Liver (tissue), 9 donors: ENCODE measurements around the gene FGD6. TPM values are rescaled to one million over a fixed set of nuclear protein-coding genes. Genes with fewer than 3 reads are reported as not detected.

Experiments used
- DNase-seq: peaks from one replicate; pipeline ENCODE4 v3.0.0-alpha.2; 2017; ENCODE audit warnings: low spot score
- H3K27ac ChIP-seq, 2 donors: one replicate each; pipeline ENCODE4 v1.7.0; 2013; ENCODE audit warnings: inconsistent platforms in 2 of 2, low read length in 2 of 2, control low read depth in 1 of 2, low read depth in 1 of 2, mild to moderate bottlenecking in 1 of 2
- H3K27me3 ChIP-seq, 4 donors: one replicate each; pipeline versions ENCODE4 v1.6.1 to v1.7.0; 2013; ENCODE audit warnings: low read length in 3 of 4, inconsistent platforms in 1 of 4, mild to moderate bottlenecking in 1 of 4, moderate library complexity in 1 of 4; ENCODE audit not compliant: control insufficient read depth in 4 of 4, insufficient read depth in 4 of 4
- H3K36me3 ChIP-seq, 4 donors: one replicate each; pipeline versions ENCODE4 v1.6.1 to v1.7.0; 2013; ENCODE audit warnings: low read length in 3 of 4, mild to moderate bottlenecking in 3 of 4, low read depth in 1 of 4, moderate library complexity in 1 of 4; ENCODE audit not compliant: control insufficient read depth in 4 of 4, insufficient read depth in 3 of 4
- H3K4me1 ChIP-seq, 4 donors: one replicate each; pipeline versions ENCODE4 v1.6.1 to v1.7.0; 2013; ENCODE audit warnings: low read length in 3 of 4, mild to moderate bottlenecking in 3 of 4, moderate library complexity in 1 of 4; ENCODE audit not compliant: control insufficient read depth in 4 of 4, insufficient read depth in 4 of 4
- H3K4me3 ChIP-seq, 3 donors: one replicate each; pipeline versions ENCODE4 v1.6.1 to v1.7.0; 2013; ENCODE audit warnings: low read length in 3 of 3, control low read depth in 1 of 3, low read depth in 1 of 3, mild to moderate bottlenecking in 1 of 3
- H3K9ac ChIP-seq, 2 donors: one replicate each; pipeline ENCODE4 v1.7.0; 2013; ENCODE audit warnings: low read length in 2 of 2, mild to moderate bottlenecking in 2 of 2, moderate library complexity in 2 of 2, control low read depth in 1 of 2, low read depth in 1 of 2
- H3K9me3 ChIP-seq, 4 donors: one replicate each; pipeline versions ENCODE4 v1.6.1 to v1.7.0; 2013; ENCODE audit warnings: low read length in 3 of 4; ENCODE audit not compliant: control insufficient read depth in 4 of 4
- ATF3 ChIP-seq: IDR thresholded peaks from 2 replicates; pipeline ENCODE4 v1.6.1; 2016; ENCODE audit warnings: antibody characterized with exemption
- CTCF ChIP-seq: fragments of 150-350 bp; IDR thresholded peaks from 2 replicates; pipeline ENCODE4 v1.5.1; 2017; ENCODE audit warnings: improper control_type of control experiment, low read depth, low read length; ENCODE audit not compliant: missing input control
- EGR1 ChIP-seq, 2 donors: IDR thresholded peaks; 2 replicates each; pipeline ENCODE4 v1.6.1; 2016 to 2018; ENCODE audit warnings: antibody characterized with exemption in 2 of 2, low read depth in 2 of 2
- FOXA1 ChIP-seq: IDR thresholded peaks from 2 replicates; pipeline ENCODE4 v1.6.1; 2016; ENCODE audit warnings: antibody characterized with exemption
- GABPA ChIP-seq, 2 donors: IDR thresholded peaks in 1 of 2; conservative IDR thresholded peaks in 1 of 2; 2 replicates each; pipeline ENCODE4 v1.6.1; 2016; ENCODE audit warnings: antibody characterized with exemption in 2 of 2, mild to moderate bottlenecking in 1 of 2, moderate library complexity in 1 of 2
- HNF4A ChIP-seq, 2 donors: conservative IDR thresholded peaks; 2 replicates each; pipeline ENCODE4 v1.6.1; 2016; ENCODE audit warnings: antibody characterized with exemption in 2 of 2, mild to moderate bottlenecking in 2 of 2
- HNF4G ChIP-seq: IDR thresholded peaks from 2 replicates; pipeline ENCODE4 v1.6.1; 2016; ENCODE audit warnings: antibody characterized with exemption
- JUND ChIP-seq, 2 donors: IDR thresholded peaks; 2 replicates each; pipeline ENCODE4 v1.6.1; 2016; ENCODE audit warnings: antibody characterized with exemption in 2 of 2
- NR2F2 ChIP-seq: IDR thresholded peaks from 2 replicates; pipeline ENCODE4 v1.6.1; 2016; ENCODE audit warnings: antibody characterized with exemption
- RAD21 ChIP-seq, 2 donors: IDR thresholded peaks; 2 replicates each; pipeline ENCODE4 v1.6.1; 2016; ENCODE audit warnings: antibody characterized with exemption in 2 of 2, mild to moderate bottlenecking in 2 of 2
- RXRA ChIP-seq, 2 donors: IDR thresholded peaks; 2 replicates each; pipeline ENCODE4 v1.6.1; 2017 to 2018; ENCODE audit warnings: antibody characterized with exemption in 2 of 2, mild to moderate bottlenecking in 1 of 2
- SP1 ChIP-seq: IDR thresholded peaks from 2 replicates; pipeline ENCODE4 v1.6.1; 2018; ENCODE audit warnings: antibody characterized with exemption, mild to moderate bottlenecking
- TAF1 ChIP-seq: conservative IDR thresholded peaks from 2 replicates; pipeline ENCODE4 v1.6.1; 2016; ENCODE audit warnings: antibody characterized with exemption, mild to moderate bottlenecking
- YY1 ChIP-seq: IDR thresholded peaks from 2 replicates; pipeline ENCODE4 v1.6.1; 2016; ENCODE audit warnings: antibody characterized with exemption, mild to moderate bottlenecking
- whole genome bisulfite sequencing: extraction: QIAGEN DNeasy Blood & Tissue Kit; methylation state at CpG from one replicate; pipeline ENCODE4 v1.1.7; 2013; 5-methylcytosine and 5-hydroxymethylcytosine counted together
- polyA plus RNA-seq, 2 donors: library from polyadenylated mRNA; stranded (reverse) in 1 of 2; unstranded in 1 of 2; fragments of 200-250 nt in 1 of 2; fragments of >200 nt in 1 of 2; fragmentation: Nextera tagmentation in 1 of 2; extraction: Ambion mirVana in 1 of 2; gene quantifications; one replicate each; pipeline versions ENCODE4 v1.2.1 to v1.2.3, GENCODE V29; 2013 to 2015
- total RNA-seq, 2 donors: library from RNA; depleted of rRNA; stranded (reverse); fragments of >200 nt; gene quantifications; one replicate each; pipeline ENCODE4 v1.2.3, GENCODE V29; 2014
- TF ChIP-seq, protein P1 (sequence below): IDR thresholded peaks from 2 replicates; pipeline ENCODE4 v1.6.1; 2016; ENCODE audit warnings: antibody characterized with exemption, mild to moderate bottlenecking
- TF ChIP-seq, protein P2 (sequence below): IDR thresholded peaks from 2 replicates; pipeline ENCODE4 v1.6.1; 2016; ENCODE audit warnings: antibody characterized with exemption
- TF ChIP-seq, protein P3 (sequence below): IDR thresholded peaks from 2 replicates; pipeline ENCODE4 v1.6.1; 2016; ENCODE audit warnings: antibody characterized with exemption
- donor health status: healthy.
- donor health status: healthy.
- donor health status: healthy.
- donor health status: healthy.
- donor health status: healthy.

The FGD6 gene
- total and polyA plus RNA-seq, 4 donors, result 0.54 to 6.9 (median 2.4) TPM

DNA sequence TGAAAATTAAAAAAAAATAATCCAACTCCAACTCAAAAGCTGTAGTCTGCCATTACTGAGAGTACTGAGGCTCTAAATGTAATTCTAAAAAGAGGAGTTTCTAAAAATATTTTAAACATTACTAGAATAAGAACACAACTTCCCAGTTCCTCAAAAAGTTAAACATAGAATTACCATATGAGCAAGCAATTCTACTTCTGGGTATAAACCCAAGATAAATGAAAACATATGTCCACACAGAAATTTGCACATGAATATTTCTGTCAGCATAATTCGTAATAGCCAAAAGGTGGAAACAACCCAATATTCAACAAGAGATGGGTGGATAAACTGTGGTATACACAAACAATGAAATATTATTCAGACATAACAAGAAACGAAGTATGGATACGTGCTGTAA, 128.9 kb downstream of the FGD6 start:
- H3K27me3 ChIP-seq, result no peaks in the 10 kb centered on the region
- H3K36me3 ChIP-seq, result peaks cover 0 to 11% (median 3%) of the 10 kb centered on the region in 4 donors
- no peaks in the 10 kb centered on the region for H3K9me3 ChIP-seq
- no peak overlapping the region for H3K4me3 ChIP-seq
- no peak for TF ChIP-seq FOXA1
- no peak for TF ChIP-seq EGR1 (IDR thresholded peaks at IDR 0.05; ENCODE audit: low read depth in 2 of 2)
- TF ChIP-seq GABPA (IDR thresholded peaks at IDR 0.05 in 1 of 2, conservative IDR thresholded peaks at IDR 0.05 in 1 of 2), result no peak
- TF ChIP-seq TAF1, result no peak
- no peak for TF ChIP-seq SP1
- no peak for TF ChIP-seq JUND (IDR thresholded peaks at IDR 0.05)
- TF ChIP-seq YY1, result no peak
- TF ChIP-seq NR2F2, result no peak
- TF ChIP-seq, protein P1, sequence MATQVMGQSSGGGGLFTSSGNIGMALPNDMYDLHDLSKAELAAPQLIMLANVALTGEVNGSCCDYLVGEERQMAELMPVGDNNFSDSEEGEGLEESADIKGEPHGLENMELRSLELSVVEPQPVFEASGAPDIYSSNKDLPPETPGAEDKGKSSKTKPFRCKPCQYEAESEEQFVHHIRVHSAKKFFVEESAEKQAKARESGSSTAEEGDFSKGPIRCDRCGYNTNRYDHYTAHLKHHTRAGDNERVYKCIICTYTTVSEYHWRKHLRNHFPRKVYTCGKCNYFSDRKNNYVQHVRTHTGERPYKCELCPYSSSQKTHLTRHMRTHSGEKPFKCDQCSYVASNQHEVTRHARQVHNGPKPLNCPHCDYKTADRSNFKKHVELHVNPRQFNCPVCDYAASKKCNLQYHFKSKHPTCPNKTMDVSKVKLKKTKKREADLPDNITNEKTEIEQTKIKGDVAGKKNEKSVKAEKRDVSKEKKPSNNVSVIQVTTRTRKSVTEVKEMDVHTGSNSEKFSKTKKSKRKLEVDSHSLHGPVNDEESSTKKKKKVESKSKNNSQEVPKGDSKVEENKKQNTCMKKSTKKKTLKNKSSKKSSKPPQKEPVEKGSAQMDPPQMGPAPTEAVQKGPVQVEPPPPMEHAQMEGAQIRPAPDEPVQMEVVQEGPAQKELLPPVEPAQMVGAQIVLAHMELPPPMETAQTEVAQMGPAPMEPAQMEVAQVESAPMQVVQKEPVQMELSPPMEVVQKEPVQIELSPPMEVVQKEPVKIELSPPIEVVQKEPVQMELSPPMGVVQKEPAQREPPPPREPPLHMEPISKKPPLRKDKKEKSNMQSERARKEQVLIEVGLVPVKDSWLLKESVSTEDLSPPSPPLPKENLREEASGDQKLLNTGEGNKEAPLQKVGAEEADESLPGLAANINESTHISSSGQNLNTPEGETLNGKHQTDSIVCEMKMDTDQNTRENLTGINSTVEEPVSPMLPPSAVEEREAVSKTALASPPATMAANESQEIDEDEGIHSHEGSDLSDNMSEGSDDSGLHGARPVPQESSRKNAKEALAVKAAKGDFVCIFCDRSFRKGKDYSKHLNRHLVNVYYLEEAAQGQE, result no peak
- TF ChIP-seq RAD21 (IDR thresholded peaks at IDR 0.05), result no peak
- no peak for TF ChIP-seq RXRA (IDR thresholded peaks at IDR 0.05)
- TF ChIP-seq, protein P2, sequence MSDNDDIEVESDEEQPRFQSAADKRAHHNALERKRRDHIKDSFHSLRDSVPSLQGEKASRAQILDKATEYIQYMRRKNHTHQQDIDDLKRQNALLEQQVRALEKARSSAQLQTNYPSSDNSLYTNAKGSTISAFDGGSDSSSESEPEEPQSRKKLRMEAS, result no peak
- TF ChIP-seq, protein P3, sequence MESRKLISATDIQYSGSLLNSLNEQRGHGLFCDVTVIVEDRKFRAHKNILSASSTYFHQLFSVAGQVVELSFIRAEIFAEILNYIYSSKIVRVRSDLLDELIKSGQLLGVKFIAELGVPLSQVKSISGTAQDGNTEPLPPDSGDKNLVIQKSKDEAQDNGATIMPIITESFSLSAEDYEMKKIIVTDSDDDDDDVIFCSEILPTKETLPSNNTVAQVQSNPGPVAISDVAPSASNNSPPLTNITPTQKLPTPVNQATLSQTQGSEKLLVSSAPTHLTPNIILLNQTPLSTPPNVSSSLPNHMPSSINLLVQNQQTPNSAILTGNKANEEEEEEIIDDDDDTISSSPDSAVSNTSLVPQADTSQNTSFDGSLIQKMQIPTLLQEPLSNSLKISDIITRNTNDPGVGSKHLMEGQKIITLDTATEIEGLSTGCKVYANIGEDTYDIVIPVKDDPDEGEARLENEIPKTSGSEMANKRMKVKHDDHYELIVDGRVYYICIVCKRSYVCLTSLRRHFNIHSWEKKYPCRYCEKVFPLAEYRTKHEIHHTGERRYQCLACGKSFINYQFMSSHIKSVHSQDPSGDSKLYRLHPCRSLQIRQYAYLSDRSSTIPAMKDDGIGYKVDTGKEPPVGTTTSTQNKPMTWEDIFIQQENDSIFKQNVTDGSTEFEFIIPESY, result no peak
- TF ChIP-seq HNF4G, result no peak
- no peak for TF ChIP-seq HNF4A (conservative IDR thresholded peaks at IDR 0.05)
- no peak for TF ChIP-seq ATF3
- TF ChIP-seq CTCF, result no peak
- peaks cover 2 to 12% (median 3%) of the 10 kb centered on the region in 4 donors for H3K4me1 ChIP-seq
- H3K9ac ChIP-seq, result no peak overlapping the region
- no peak overlapping the region for H3K27ac ChIP-seq
- DNase-seq, result no peak
- 97% methylated on average over 3 of the region's 3 CpGs for WGBS

GRCh38 chr12:95085612-95086011, 131.7 kb downstream of the FGD6 start:
- TF ChIP-seq HNF4G, result no peak
- peak; percentile 14 for TF ChIP-seq YY1
- TF ChIP-seq, protein P2, result no peak
- TF ChIP-seq HNF4A (conservative IDR thresholded peaks at IDR 0.05), result peak in 1 of 2 donors; percentile 18
- no peak for TF ChIP-seq SP1
- TF ChIP-seq EGR1 (IDR thresholded peaks at IDR 0.05; ENCODE audit: low read depth in 2 of 2), result no peak
- no peaks in the 10 kb centered on the region for H3K9me3 ChIP-seq
- H3K9ac ChIP-seq, result no peak overlapping the region
- H3K4me1 ChIP-seq, result peaks cover 2 to 12% (median 3%) of the 10 kb centered on the region in 4 donors
- H3K27ac ChIP-seq, result no peak overlapping the region
- H3K4me3 ChIP-seq, result no peak overlapping the region
- no peak for DNase-seq
- no peaks in the 10 kb centered on the region for H3K27me3 ChIP-seq
- peaks cover 0 to 8% (median 1%) of the 10 kb centered on the region in 4 donors for H3K36me3 ChIP-seq
